Left renal pelvis (tissue), 4 donors: Measurements from ENCODE around the gene ZER1. TPM values are rescaled to one million over a fixed set of nuclear protein-coding genes. Genes with fewer than 3 reads are reported as not detected.

Experiments
- DNase-seq, 4 donors: peaks; one replicate each; pipeline ENCODE4 v3.0.0-alpha.2; 2013; ENCODE audit warnings: low read depth in 4 of 4, low spot score in 3 of 4
- polyA plus RNA-seq, 4 donors: library from polyadenylated mRNA; unstranded; fragments of 120-200 nt; gene quantifications; one replicate each; pipeline ENCODE4 v1.2.1, GENCODE V29; 2013; ENCODE audit not compliant: insufficient read length in 4 of 4

ZER1 gene
- polyA plus RNA-seq, 4 donors, result 28.6 to 39.9 (median 31.3) TPM

- no peak for DNase-seq
Observed at GRCh38 chr9:128718047-128718446, 53.7 kb downstream of the ZER1 start.

- no peak for DNase-seq
Observed at GRCh38 chr9:128716581-128717254, 55.0 kb downstream of the ZER1 start.

- no peak for DNase-seq
Observed at GRCh38 chr9:128715436-128715750, 56.3 kb downstream of the ZER1 start.

GRCh38 chr9:128714586-128715435, 56.9 kb downstream of the ZER1 start:
- DNase-seq, result no peak

GRCh38 chr9:128713941-128714573, 57.7 kb downstream of the ZER1 start:
- no peak for DNase-seq

- no peak for DNase-seq
Observed at GRCh38 chr9:128713411-128713780, 58.3 kb downstream of the ZER1 start.

GRCh38 chr9:128712451-128713410, 59.0 kb downstream of the ZER1 start:
- no peak for DNase-seq

GRCh38 chr9:128707446-128707845, 64.3 kb downstream of the ZER1 start:
- DNase-seq, result no peak

GRCh38 chr9:128706671-128707381, 64.9 kb downstream of the ZER1 start:
- DNase-seq, result no peak

GRCh38 chr9:128706045-128706444, 65.7 kb downstream of the ZER1 start:
- DNase-seq, result no peak

- no peak for DNase-seq
Observed at GRCh38 chr9:128705051-128705965, 66.4 kb downstream of the ZER1 start.

- no peak for DNase-seq
Observed at GRCh38 chr9:128704356-128704670, 67.4 kb downstream of the ZER1 start.

- DNase-seq, result no peak
Observed at GRCh38 chr9:128703616-128704355, 67.9 kb downstream of the ZER1 start.

GRCh38 chr9:128702949-128703615, 68.6 kb downstream of the ZER1 start:
- DNase-seq, result no peak

GRCh38 chr9:128702445-128702948, 69.2 kb downstream of the ZER1 start, which contains the start of gene PKN3:
Gene PKN3, plus strand, starts transcription at chr9:128702503. Its CDS starts 413 bp downstream, at chr9:128702916.
- DNase-seq, result peak in 2 of 4 donors; percentile 78 to 79

GRCh38 chr9:128701227-128701854, 70.4 kb downstream of the ZER1 start:
- no peak for DNase-seq
